OCI-LY3 (cell line): ENCODE measurements around the gene PC.

Experiments
- H2AFZ ChIP-seq: fragments of 200-600, 300-600 bp; shearing (Covaris generic); 2 replicates; pipeline ENCODE4 v1.6.0; 2014; ENCODE audit warnings: antibody characterized with exemption, low read depth, low read length
- H3K27ac ChIP-seq: fragments of 200-600, 300-600 bp; sonication (generic); 2 replicates; pipeline ENCODE4 v1.5.1; 2014; ENCODE audit warnings: mild to moderate bottlenecking, low read length, moderate library complexity, mixed read lengths
- H3K27me3 ChIP-seq: fragments of 200-600, 300-600 bp; sonication (generic); 2 replicates; pipeline ENCODE4 v1.6.1; 2014; ENCODE audit warnings: low read depth, low read length, mixed read lengths
- H3K36me3 ChIP-seq: fragments of 200-600, 300-600 bp; sonication (generic); replicated peaks from 2 replicates; pipeline ENCODE3; 2014; ENCODE audit warnings: low read depth, low read length, mixed read lengths
- H3K4me1 ChIP-seq: fragments of 300-600, 200-600 bp; sonication (generic); 2 replicates; pipeline ENCODE4 v1.6.1; 2014; ENCODE audit warnings: low read length, mixed read lengths
- H3K4me2 ChIP-seq: fragments of 200-600, 300-600 bp; sonication (generic); 2 replicates; pipeline ENCODE4 v1.6.1; 2014; ENCODE audit warnings: low read length, mixed read lengths
- H3K4me3 ChIP-seq: fragments of 300-600, 200-600 bp; sonication (generic); 2 replicates; pipeline ENCODE4 v1.5.1; 2014; ENCODE audit warnings: antibody characterized with exemption, mild to moderate bottlenecking, low read length, moderate library complexity
- H3K79me2 ChIP-seq: fragments of 300-600, 200-600 bp; shearing (Covaris generic); 2 replicates; pipeline ENCODE4 v1.6.1; 2014; ENCODE audit warnings: mild to moderate bottlenecking, low read length, mixed read lengths
- H3K9ac ChIP-seq: fragments of 300-600, 200-600 bp; shearing (Covaris generic); 2 replicates; pipeline ENCODE4 v1.6.0; 2014; ENCODE audit warnings: mild to moderate bottlenecking, low read length, moderate library complexity
- H3K9me3 ChIP-seq: fragments of 200-600, 300-600 bp; shearing (Covaris generic); 2 replicates; pipeline ENCODE4 v1.6.1; 2014; ENCODE audit warnings: low read length, mixed read lengths; ENCODE audit not compliant: insufficient read depth
- H4K20me1 ChIP-seq: fragments of 200-600, 300-600 bp; sonication (generic); 2 replicates; pipeline ENCODE4 v1.6.1; 2016; ENCODE audit warnings: low read length, mixed read lengths; ENCODE audit not compliant: insufficient read depth
- EZH2phosphoT487 ChIP-seq: fragments of 200-600 bp; shearing (Covaris generic); IDR thresholded peaks from 2 replicates; pipeline ENCODE4 v1.6.1; 2018; ENCODE audit warnings: antibody characterized with exemption, mixed run types, low read depth
- TF ChIP-seq, protein P1 (sequence below): fragments of 200-600, 300-600 bp; sonication (generic); IDR thresholded peaks from 2 replicates; pipeline ENCODE4 v1.5.1; 2014; ENCODE audit warnings: antibody characterized with exemption, low read length, low read depth

PC gene

DNA sequence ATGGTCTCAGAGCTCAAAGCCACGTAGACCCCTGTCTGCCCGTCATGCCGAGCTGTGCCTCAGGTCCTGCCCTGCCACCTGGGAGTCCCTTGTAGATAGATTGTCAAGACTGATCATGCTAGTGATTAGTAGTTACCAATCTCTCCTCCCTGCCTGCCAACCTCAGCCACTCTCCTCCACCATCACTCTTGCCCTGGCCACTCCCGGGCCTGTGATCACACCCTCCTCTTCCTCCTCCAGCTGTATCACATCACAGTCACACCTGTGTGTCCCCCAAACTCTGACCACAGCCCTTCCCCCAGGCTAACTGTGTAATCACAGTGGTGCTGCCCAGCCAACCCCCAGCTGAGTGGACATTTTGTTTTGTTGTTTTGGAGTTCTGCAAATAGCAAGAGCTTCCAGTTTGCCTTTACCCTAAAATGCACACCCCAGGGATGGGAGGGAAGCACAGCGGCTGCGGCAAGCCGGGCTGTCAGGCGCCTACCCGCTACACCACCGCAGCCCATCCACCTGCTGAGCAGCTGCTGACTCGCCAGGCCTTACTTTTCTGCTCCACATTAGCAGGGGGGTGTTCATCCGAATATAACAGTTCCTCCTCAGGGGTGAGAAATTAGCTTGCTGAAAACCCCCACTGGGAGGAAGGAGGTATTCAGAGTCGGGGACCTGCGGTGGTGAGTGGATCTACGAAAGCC, 55.6 kb downstream of the PC start:
- H3K4me1 ChIP-seq = peaks cover 31% of the 10 kb centered on the region
- no peak for TF ChIP-seq EZH2phosphoT487
- TF ChIP-seq, protein P1, sequence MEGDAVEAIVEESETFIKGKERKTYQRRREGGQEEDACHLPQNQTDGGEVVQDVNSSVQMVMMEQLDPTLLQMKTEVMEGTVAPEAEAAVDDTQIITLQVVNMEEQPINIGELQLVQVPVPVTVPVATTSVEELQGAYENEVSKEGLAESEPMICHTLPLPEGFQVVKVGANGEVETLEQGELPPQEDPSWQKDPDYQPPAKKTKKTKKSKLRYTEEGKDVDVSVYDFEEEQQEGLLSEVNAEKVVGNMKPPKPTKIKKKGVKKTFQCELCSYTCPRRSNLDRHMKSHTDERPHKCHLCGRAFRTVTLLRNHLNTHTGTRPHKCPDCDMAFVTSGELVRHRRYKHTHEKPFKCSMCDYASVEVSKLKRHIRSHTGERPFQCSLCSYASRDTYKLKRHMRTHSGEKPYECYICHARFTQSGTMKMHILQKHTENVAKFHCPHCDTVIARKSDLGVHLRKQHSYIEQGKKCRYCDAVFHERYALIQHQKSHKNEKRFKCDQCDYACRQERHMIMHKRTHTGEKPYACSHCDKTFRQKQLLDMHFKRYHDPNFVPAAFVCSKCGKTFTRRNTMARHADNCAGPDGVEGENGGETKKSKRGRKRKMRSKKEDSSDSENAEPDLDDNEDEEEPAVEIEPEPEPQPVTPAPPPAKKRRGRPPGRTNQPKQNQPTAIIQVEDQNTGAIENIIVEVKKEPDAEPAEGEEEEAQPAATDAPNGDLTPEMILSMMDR = no peak
- H3K9ac ChIP-seq = peak overlapping the region; percentile 16; the same call in 1 of the 2 replicates

DNA sequence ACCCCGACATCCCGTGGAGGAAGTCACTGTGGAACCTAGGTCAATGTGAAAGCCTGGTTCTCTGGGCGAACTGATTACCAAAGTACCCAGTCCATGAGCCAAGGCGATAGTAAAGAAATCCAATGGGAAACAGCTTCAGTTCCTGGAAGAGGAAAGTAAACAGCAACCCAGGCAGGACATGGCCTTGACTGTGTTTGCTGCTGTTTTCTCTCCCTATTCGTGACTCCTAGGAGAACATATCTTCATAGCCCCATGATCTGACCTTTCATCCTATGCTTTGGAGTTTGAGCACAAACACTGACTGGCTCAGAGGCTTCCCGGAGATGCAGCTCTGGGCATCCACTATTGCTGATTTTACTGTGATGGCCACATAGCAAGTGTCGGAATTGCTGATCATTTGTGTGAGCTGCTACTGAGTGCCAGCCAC, 56.2 kb downstream of the PC start:
- TF ChIP-seq, protein P1 = no peak
- no peak for TF ChIP-seq EZH2phosphoT487
- Histone ChIP-seq H4K20me1 (no peaks in the 10 kb centered on the region), H3K4me3 (no peak overlapping the region), H3K27ac (no peak overlapping the region), H2AFZ (no peak overlapping the region), H3K9ac (no peak overlapping the region), H3K4me2 (peak overlapping the region; percentile 77), H3K36me3 (no peaks in the 10 kb centered on the region), H3K4me1 (peaks cover 31% of the 10 kb centered on the region), H3K79me2 (no peaks in the 10 kb centered on the region), H3K27me3 (peaks cover 14% of the 10 kb centered on the region; the same call in 1 of the 2 replicates), H3K9me3 (no peaks in the 10 kb centered on the region)

More for the DNA sequence above, 55.6 kb downstream of the PC start:
- H3K9me3 ChIP-seq = no peaks in the 10 kb centered on the region
- peak overlapping the region; percentile 46 for H3K4me3 ChIP-seq
- peak overlapping the region; percentile 19; the same call in 1 of the 2 replicates for H3K27ac ChIP-seq
- H4K20me1 ChIP-seq = no peaks in the 10 kb centered on the region
- peak overlapping the region; percentile 77 for H3K4me2 ChIP-seq
- no peaks in the 10 kb centered on the region for H3K79me2 ChIP-seq
- no peaks in the 10 kb centered on the region for H3K36me3 ChIP-seq
- peak overlapping the region; percentile 48 for H2AFZ ChIP-seq
- peaks cover 14% of the 10 kb centered on the region; the same call in 1 of the 2 replicates for H3K27me3 ChIP-seq

GRCh38 chr11:66894141-66894540, 64.0 kb downstream of the PC start:
- TF ChIP-seq, protein P1 = no peak
- no peak for TF ChIP-seq EZH2phosphoT487
- Histone ChIP-seq H3K36me3 (no peaks in the 10 kb centered on the region), H3K4me3 (no peak overlapping the region), H3K27ac (no peak overlapping the region), H3K4me1 (peaks cover 37% of the 10 kb centered on the region), H3K9me3 (no peaks in the 10 kb centered on the region), H3K27me3 (peaks cover 29% of the 10 kb centered on the region), H3K9ac (no peak overlapping the region), H4K20me1 (no peaks in the 10 kb centered on the region), H2AFZ (no peak overlapping the region), H3K79me2 (no peaks in the 10 kb centered on the region), H3K4me2 (no peak overlapping the region)

GRCh38 chr11:66892911-66893310, 65.3 kb downstream of the PC start:
- Histone ChIP-seq H3K27me3 (peaks cover 26% of the 10 kb centered on the region), H3K27ac (no peak overlapping the region), H3K4me2 (peak overlapping the region; percentile 55), H3K79me2 (no peaks in the 10 kb centered on the region), H3K4me3 (no peak overlapping the region), H3K9me3 (no peaks in the 10 kb centered on the region), H3K9ac (no peak overlapping the region), H3K4me1 (peaks cover 37% of the 10 kb centered on the region), H4K20me1 (no peaks in the 10 kb centered on the region), H3K36me3 (no peaks in the 10 kb centered on the region), H2AFZ (no peak overlapping the region)
- TF ChIP-seq, protein P1 = no peak
